D721Med (cell line): Measurements from ENCODE around the gene RSPO3.
A peak's percentile ranks its signal among the peaks of the same experiment; 100 is the strongest.

Source experiments
- DNase-seq: peaks from one replicate; pipeline ENCODE4 v3.0.0; 2011; ENCODE audit warnings: low spot score; ENCODE audit not compliant: insufficient read length
- FAIRE-seq: peaks from 2 replicates; lab custom pipeline; 2011; peaks lifted over from hg19 to GRCh38; lab: Jason Lieb, UNC
- TF ChIP-seq, protein P1 (sequence below): IDR thresholded peaks from 2 replicates; pipeline ENCODE4 v1.5.1; 2012; ENCODE audit warnings: mild to moderate bottlenecking, control low read depth; ENCODE audit not compliant: insufficient read depth; ENCODE audit errors: missing control alignments

The RSPO3 gene

GRCh38 chr6:127173156-127173940 is 54.9 kb downstream of the RSPO3 start:
- peak; percentile 25 for FAIRE-seq
- TF ChIP-seq, protein P1, sequence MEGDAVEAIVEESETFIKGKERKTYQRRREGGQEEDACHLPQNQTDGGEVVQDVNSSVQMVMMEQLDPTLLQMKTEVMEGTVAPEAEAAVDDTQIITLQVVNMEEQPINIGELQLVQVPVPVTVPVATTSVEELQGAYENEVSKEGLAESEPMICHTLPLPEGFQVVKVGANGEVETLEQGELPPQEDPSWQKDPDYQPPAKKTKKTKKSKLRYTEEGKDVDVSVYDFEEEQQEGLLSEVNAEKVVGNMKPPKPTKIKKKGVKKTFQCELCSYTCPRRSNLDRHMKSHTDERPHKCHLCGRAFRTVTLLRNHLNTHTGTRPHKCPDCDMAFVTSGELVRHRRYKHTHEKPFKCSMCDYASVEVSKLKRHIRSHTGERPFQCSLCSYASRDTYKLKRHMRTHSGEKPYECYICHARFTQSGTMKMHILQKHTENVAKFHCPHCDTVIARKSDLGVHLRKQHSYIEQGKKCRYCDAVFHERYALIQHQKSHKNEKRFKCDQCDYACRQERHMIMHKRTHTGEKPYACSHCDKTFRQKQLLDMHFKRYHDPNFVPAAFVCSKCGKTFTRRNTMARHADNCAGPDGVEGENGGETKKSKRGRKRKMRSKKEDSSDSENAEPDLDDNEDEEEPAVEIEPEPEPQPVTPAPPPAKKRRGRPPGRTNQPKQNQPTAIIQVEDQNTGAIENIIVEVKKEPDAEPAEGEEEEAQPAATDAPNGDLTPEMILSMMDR = no peak
- DNase-seq = no peak

DNA sequence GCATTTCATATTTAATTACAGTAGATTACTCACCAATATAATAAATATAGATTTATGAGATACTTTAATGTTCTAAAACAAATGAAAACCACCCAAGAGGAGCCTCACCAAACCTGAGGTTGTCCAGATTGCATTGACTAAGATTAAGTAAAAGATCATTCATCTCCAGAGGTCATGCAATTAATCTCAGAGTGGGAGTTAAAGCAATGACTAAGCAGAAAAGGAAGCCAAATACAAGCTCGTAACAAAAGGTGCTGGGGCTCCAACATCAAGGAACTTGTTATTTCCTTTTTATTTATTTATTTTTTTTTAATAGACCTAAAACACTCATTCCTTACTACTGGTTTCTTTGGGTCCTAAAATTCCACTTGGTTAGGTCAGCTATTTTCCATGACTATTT is 57.7 kb downstream of the RSPO3 start:
- DNase-seq = no peak
- TF ChIP-seq, protein P1 = no peak

DNA sequence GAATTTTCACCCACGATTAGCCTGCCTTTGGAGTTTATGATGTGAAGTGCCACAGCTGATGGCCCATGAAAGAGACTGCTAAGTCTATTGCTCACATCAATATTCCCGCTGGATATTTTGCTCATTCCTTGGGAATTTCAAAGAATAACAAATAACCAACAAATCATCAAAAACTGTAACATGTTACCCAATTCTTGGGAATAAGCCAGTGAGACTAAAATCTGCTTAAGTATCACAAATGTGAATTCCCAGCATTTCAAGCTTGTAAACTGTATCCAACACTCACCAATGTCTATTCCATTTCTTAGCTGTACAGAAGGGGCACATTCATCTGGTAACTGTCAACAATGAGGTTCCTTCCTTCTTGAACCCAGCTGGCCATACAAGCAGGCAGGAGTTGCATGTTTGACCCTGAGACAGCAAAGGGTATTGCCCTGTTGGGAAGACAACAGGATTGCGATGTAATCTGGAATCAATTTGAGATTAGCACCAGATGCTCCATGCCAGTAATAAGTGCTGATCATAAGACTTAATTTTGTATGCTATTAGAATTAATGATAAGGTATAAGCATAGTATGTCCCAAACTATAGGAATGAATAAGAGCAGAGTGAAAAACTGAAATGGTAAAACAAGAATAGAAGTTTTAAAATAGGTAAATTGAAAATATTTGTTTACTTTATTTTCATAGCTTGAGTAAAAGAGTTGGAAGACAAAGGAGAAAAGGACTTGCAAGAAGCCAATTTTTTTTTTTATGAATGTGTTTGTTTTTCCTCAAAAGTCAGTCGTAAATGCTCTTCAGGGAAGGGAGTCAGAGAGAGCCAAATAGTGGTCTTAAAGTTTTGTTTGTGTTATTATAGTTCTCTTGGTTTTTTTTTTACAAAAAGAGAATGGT is 58.8 kb downstream of the RSPO3 start:
- TF ChIP-seq, protein P1 = no peak
- FAIRE-seq = peak; percentile 76

More for the DNA sequence above, 57.7 kb downstream of the RSPO3 start:
- no peak for FAIRE-seq

DNA sequence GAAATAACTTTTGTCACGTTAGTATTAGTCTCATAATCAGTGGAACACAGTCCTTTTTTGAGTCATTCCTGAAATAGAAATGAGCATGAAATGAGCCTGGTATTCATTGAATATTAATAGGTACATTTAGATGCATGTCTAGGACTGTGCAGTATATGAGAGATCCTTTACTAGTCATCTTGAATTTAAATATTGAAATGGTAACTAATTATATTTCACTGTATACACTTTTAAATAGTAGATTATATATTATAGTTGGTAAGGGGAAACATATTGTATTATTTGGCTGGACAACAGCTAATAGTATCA is 59.4 kb downstream of the RSPO3 start:
- DNase-seq = no peak
- no peak for FAIRE-seq
- TF ChIP-seq, protein P1 = no peak

More for the DNA sequence above, 58.8 kb downstream of the RSPO3 start:
- DNase-seq = no peak

DNA sequence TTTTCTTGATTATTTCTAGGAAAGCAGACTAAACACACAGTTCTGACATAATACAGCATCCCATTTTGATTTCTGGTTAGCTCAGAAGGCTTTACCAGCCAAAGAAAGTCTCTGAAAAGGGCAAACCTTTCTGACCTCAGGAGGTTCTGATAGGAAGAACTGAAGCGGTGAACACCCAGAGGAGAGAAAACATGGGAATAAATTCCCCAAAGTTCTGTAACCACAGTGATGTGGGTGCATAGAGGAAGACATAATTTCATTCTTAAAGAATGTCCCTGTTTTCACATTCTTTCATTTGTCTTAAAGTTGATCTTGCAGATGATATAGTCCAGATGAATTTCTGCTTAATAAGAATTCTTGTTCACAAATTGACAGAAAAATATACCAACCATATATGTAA is 60.3 kb downstream of the RSPO3 start:
- no peak for DNase-seq
- TF ChIP-seq, protein P1 = no peak
- FAIRE-seq = no peak

DNA sequence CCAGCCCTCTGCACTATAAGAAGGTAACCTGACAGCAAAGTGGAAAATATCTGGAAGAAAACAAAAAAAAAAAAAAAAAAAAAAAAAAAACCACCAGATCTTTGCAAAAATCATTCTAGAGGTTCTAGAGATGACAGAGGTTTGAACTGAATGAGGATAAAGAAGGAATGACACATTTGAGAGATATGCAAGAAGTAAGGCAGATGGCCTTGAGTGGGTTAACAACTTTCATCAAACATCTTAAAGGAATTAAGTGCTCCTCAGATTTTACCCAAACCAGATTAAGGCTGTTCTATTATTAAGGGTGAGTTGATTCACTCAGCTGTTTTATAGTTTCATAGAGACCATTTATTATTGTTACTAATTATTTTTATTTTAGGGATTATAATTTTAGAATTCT is 62.0 kb downstream of the RSPO3 start:
- DNase-seq = no peak
- TF ChIP-seq, protein P1 = no peak
- no peak for FAIRE-seq

DNA sequence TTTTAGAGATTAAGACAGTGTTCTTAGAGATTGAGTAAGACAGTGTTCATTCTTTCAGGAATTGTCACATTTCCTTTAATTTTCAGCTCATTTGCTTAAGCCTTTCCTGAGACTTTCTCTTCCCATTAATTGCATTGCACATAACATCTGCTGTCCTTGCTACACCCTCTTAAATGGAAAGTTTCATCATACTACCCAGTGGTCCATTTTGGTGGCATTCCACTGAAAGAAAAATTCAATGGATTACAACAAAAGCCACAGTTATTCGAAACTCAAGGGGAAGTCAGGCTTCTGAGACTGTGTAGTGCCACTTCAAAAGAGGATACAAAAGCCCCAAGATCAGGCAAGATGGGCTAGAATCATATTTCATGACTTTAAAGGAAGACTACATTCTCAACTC is 64.0 kb downstream of the RSPO3 start:
- FAIRE-seq (no peak), DNase-seq (no peak)

More for the DNA sequence above, 64.0 kb downstream of the RSPO3 start:
- TF ChIP-seq, protein P1 = no peak
